ENCODE data around the gene POLDIP3.
"Not testable (repeated sequence)": the region's sequence is repeated elsewhere in the genome, so short reads cannot be mapped to it uniquely, and the experiment has no call there.

DNA sequence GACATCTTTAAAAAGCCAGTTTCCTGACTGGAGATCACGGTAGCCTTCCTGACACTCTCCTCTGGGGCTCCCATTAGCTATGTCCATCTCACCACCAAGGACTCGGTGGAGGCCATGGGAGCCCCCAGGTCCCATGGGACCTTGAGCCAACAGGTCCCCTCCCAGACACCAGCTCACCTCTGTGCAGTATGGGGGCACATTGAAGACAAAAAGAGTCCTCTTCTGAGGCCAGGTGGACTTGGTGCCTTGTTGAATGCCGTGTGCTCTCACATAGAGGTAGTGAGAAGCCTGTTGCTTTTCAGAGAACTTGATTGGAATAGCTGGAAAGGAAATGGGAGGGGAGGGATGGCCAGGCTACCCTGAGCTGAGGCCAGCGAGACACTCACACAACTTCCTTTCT lies 34.6 kb downstream of the POLDIP3 start:
- TF ChIP-seq CTCF, POLR2AphosphoS5, EP300, POLR2A (IDR thresholded peaks at IDR 0.05): not testable (repeated sequence)

All from suprapubic skin (tissue), 4 donors.